DMS 273 (cell line): ENCODE measurements around the gene EPHA8.

ENCODE experiments used
- DNase-seq: peaks from one replicate; lab custom pipeline; 2025; ENCODE audit not compliant: unreplicated experiment; lab: John Stamatoyannopoulos, UW

EPHA8 gene

GRCh38 chr1:22641247-22641646 is 78.0 kb downstream of the EPHA8 start:
- no peak for DNase-seq

- DNase-seq, result peak; percentile 89
These were observed 78.8 kb downstream of the EPHA8 start for GRCh38 chr1:22641906-22642636.

- no peak for DNase-seq
These were observed 80.1 kb downstream of the EPHA8 start, which contains the start of gene C1QC for GRCh38 chr1:22643381-22643780. Gene C1QC (plus strand): TSS chr1:22643633. CDS start chr1:22644024, 391 bp downstream.

GRCh38 chr1:22643928-22644327 is 80.6 kb downstream of the EPHA8 start:
- no peak for DNase-seq

GRCh38 chr1:22645931-22646330 is 82.6 kb downstream of the EPHA8 start:
- DNase-seq, result no peak

GRCh38 chr1:22646384-22646783 is 83.1 kb downstream of the EPHA8 start:
- no peak for DNase-seq

GRCh38 chr1:22650089-22650693 is 86.9 kb downstream of the EPHA8 start:
- DNase-seq, result no peak

- no peak for DNase-seq
These were observed 88.9 kb downstream of the EPHA8 start for GRCh38 chr1:22651941-22652856.

- no peak for DNase-seq
These were observed 89.6 kb downstream of the EPHA8 start, which contains the start of gene C1QB for GRCh38 chr1:22652881-22653316. Gene C1QB (plus strand): TSS chr1:22653236. CDS start chr1:22659463, 6,227 bp downstream.
